ENCODE data around the gene LAMA1. TPM values are rescaled to one million over a fixed set of nuclear protein-coding genes. Genes with fewer than 3 reads are reported as not detected.

The LAMA1 gene
- total RNA-seq, 1 experiment from 2014 or later = not detected

GRCh38 chr18:6992761-6993160, 124.8 kb downstream of the LAMA1 start:
- Histone ChIP-seq H4K20me1 (ENCODE audit: insufficient read depth, low read depth, low read length) (no peaks in the 10 kb centered on the region), H3K4me1 (ENCODE audit: low read length) (no peaks in the 10 kb centered on the region), H3K9ac (ENCODE audit: low read length) (no peak overlapping the region), H3K27ac (ENCODE audit: low read length) (no peak overlapping the region), H3K4me3 (ENCODE audit: low read length) (no peak overlapping the region), H3K9me3 (ENCODE audit: low read length) (no peaks in the 10 kb centered on the region), H2AFZ (ENCODE audit: low read length) (no peak overlapping the region), H3K27me3 (ENCODE audit: low read length) (no peaks in the 10 kb centered on the region), H3K9me2 (replicated peaks; ENCODE audit: insufficient read depth, low read length) (no peaks in the 10 kb centered on the region), H3K36me3 (ENCODE audit: insufficient read depth, low read length) (no peaks in the 10 kb centered on the region), H3K4me2 (ENCODE audit: low read depth, low read length, poor library complexity, severe bottlenecking) (no peak overlapping the region), H3K79me2 (ENCODE audit: low read length) (no peaks in the 10 kb centered on the region)
- DNase-seq = no peak

DNA sequence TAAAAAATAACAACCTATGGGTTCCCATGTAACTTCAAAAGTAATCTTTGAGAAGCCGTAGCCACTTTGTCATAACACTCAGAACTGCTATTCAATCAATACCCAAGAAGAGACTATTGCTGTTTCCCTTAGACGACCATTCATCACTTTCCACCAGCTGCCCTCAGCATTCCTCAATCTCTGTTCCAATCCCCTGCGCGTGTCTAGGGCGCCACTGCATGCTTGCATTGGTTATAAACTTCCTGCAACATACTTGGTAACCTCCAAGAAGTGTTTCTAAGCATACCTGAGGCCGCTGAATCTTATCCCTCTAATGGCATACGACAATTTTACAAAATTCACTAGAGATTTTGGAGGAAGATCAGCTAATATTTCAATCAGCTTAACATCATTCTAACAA, 134.2 kb downstream of the LAMA1 start:
- no peak overlapping the region for H3K9ac ChIP-seq (ENCODE audit: low read length)
- DNase-seq = no peak
- H3K27ac ChIP-seq (ENCODE audit: low read length) = no peak overlapping the region
- no peaks in the 10 kb centered on the region; the same call in 1 of the 2 replicates for H3K27me3 ChIP-seq (ENCODE audit: low read length)
- no peaks in the 10 kb centered on the region for H3K79me2 ChIP-seq (ENCODE audit: low read length)
- H2AFZ ChIP-seq (ENCODE audit: low read length) = no peak overlapping the region
- no peak overlapping the region for H3K4me3 ChIP-seq (ENCODE audit: low read length)
- no peaks in the 10 kb centered on the region for H3K9me2 ChIP-seq (replicated peaks; ENCODE audit: insufficient read depth, low read length)
- no peaks in the 10 kb centered on the region for H3K36me3 ChIP-seq (ENCODE audit: insufficient read depth, low read length)
- no peak overlapping the region for H3K4me2 ChIP-seq (ENCODE audit: low read depth, low read length, poor library complexity, severe bottlenecking)
- no peaks in the 10 kb centered on the region for H4K20me1 ChIP-seq (ENCODE audit: insufficient read depth, low read depth, low read length)
- no peaks in the 10 kb centered on the region for H3K4me1 ChIP-seq (ENCODE audit: low read length)
- H3K9me3 ChIP-seq (ENCODE audit: low read length) = no peaks in the 10 kb centered on the region

DNA sequence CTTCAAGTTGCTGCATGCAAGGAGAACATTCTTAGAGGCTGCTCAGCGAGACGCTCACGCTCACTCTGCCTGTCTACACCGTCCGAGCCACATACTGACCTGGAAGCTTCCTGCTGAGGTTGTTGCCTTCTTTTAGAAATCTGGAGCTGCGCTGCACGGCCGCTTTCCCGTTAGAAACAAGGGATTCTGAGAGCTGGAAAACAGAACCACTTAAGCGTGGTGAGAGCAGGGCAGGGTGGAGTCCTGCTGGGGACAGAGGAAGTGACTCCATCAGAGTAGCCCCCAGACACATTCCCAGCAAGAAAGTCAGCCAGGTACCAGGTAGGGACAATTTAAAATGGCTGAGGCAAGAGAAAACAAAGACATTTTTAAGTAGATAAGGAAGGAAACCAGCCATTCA, 135.2 kb downstream of the LAMA1 start:
- Histone ChIP-seq H3K4me1 (ENCODE audit: low read length) (no peaks in the 10 kb centered on the region), H3K9me2 (replicated peaks; ENCODE audit: insufficient read depth, low read length) (no peaks in the 10 kb centered on the region), H4K20me1 (ENCODE audit: insufficient read depth, low read depth, low read length) (no peaks in the 10 kb centered on the region), H3K4me2 (ENCODE audit: low read depth, low read length, poor library complexity, severe bottlenecking) (no peak overlapping the region), H3K4me3 (ENCODE audit: low read length) (no peak overlapping the region), H2AFZ (ENCODE audit: low read length) (no peak overlapping the region), H3K27me3 (ENCODE audit: low read length) (no peaks in the 10 kb centered on the region; the same call in 1 of the 2 replicates), H3K79me2 (ENCODE audit: low read length) (no peaks in the 10 kb centered on the region), H3K27ac (ENCODE audit: low read length) (no peak overlapping the region), H3K36me3 (ENCODE audit: insufficient read depth, low read length) (no peaks in the 10 kb centered on the region), H3K9ac (ENCODE audit: low read length) (no peak overlapping the region), H3K9me3 (ENCODE audit: low read length) (no peaks in the 10 kb centered on the region)
- DNase-seq = no peak

GRCh38 chr18:6980363-6980762, 137.2 kb downstream of the LAMA1 start:
- Histone ChIP-seq H3K9me3 (ENCODE audit: low read length) (no peaks in the 10 kb centered on the region), H2AFZ (ENCODE audit: low read length) (no peak overlapping the region), H3K27me3 (ENCODE audit: low read length) (no peaks in the 10 kb centered on the region), H3K4me3 (ENCODE audit: low read length) (no peak overlapping the region), H3K79me2 (ENCODE audit: low read length) (no peaks in the 10 kb centered on the region), H3K4me1 (ENCODE audit: low read length) (no peaks in the 10 kb centered on the region), H3K27ac (ENCODE audit: low read length) (no peak overlapping the region), H3K9ac (ENCODE audit: low read length) (no peak overlapping the region), H3K4me2 (ENCODE audit: low read depth, low read length, poor library complexity, severe bottlenecking) (no peak overlapping the region), H3K9me2 (replicated peaks; ENCODE audit: insufficient read depth, low read length) (no peaks in the 10 kb centered on the region), H3K36me3 (ENCODE audit: insufficient read depth, low read length) (no peaks in the 10 kb centered on the region), H4K20me1 (ENCODE audit: insufficient read depth, low read depth, low read length) (no peaks in the 10 kb centered on the region)
- no peak for DNase-seq

GRCh38 chr18:6979954-6980353, 137.6 kb downstream of the LAMA1 start:
- no peak overlapping the region for H3K4me3 ChIP-seq (ENCODE audit: low read length)
- H3K79me2 ChIP-seq (ENCODE audit: low read length) = no peaks in the 10 kb centered on the region
- H3K4me1 ChIP-seq (ENCODE audit: low read length) = no peaks in the 10 kb centered on the region
- no peaks in the 10 kb centered on the region for H3K36me3 ChIP-seq (ENCODE audit: insufficient read depth, low read length)
- no peaks in the 10 kb centered on the region for H4K20me1 ChIP-seq (ENCODE audit: insufficient read depth, low read depth, low read length)
- H3K27me3 ChIP-seq (ENCODE audit: low read length) = no peaks in the 10 kb centered on the region
- no peak for DNase-seq
- H3K27ac ChIP-seq (ENCODE audit: low read length) = no peak overlapping the region
- H2AFZ ChIP-seq (ENCODE audit: low read length) = no peak overlapping the region
- H3K9me2 ChIP-seq (replicated peaks; ENCODE audit: insufficient read depth, low read length) = no peaks in the 10 kb centered on the region
- no peak overlapping the region for H3K9ac ChIP-seq (ENCODE audit: low read length)
- H3K9me3 ChIP-seq (ENCODE audit: low read length) = no peaks in the 10 kb centered on the region
- H3K4me2 ChIP-seq (ENCODE audit: low read depth, low read length, poor library complexity, severe bottlenecking) = no peak overlapping the region

- Histone ChIP-seq H3K27ac (ENCODE audit: low read length) (no peak overlapping the region), H3K4me2 (ENCODE audit: low read depth, low read length, poor library complexity, severe bottlenecking) (no peak overlapping the region), H3K36me3 (ENCODE audit: insufficient read depth, low read length) (no peaks in the 10 kb centered on the region), H3K79me2 (ENCODE audit: low read length) (no peaks in the 10 kb centered on the region), H2AFZ (ENCODE audit: low read length) (no peak overlapping the region), H3K9me3 (ENCODE audit: low read length) (no peaks in the 10 kb centered on the region), H3K27me3 (ENCODE audit: low read length) (no peaks in the 10 kb centered on the region), H3K9ac (ENCODE audit: low read length) (no peak overlapping the region), H3K4me1 (ENCODE audit: low read length) (no peaks in the 10 kb centered on the region), H4K20me1 (ENCODE audit: insufficient read depth, low read depth, low read length) (no peaks in the 10 kb centered on the region), H3K9me2 (replicated peaks; ENCODE audit: insufficient read depth, low read length) (no peaks in the 10 kb centered on the region), H3K4me3 (ENCODE audit: low read length) (no peak overlapping the region)
- no peak for DNase-seq
Observed at GRCh38 chr18:6976935-6977334, 140.7 kb downstream of the LAMA1 start.

- Histone ChIP-seq H3K27me3 (ENCODE audit: low read length) (no peaks in the 10 kb centered on the region), H3K27ac (ENCODE audit: low read length) (no peak overlapping the region), H3K36me3 (ENCODE audit: insufficient read depth, low read length) (no peaks in the 10 kb centered on the region), H3K4me2 (ENCODE audit: low read depth, low read length, poor library complexity, severe bottlenecking) (no peak overlapping the region), H2AFZ (ENCODE audit: low read length) (no peak overlapping the region), H3K9me3 (ENCODE audit: low read length) (no peaks in the 10 kb centered on the region), H3K9ac (ENCODE audit: low read length) (no peak overlapping the region), H3K4me3 (ENCODE audit: low read length) (no peak overlapping the region), H3K79me2 (ENCODE audit: low read length) (no peaks in the 10 kb centered on the region), H4K20me1 (ENCODE audit: insufficient read depth, low read depth, low read length) (no peaks in the 10 kb centered on the region), H3K4me1 (ENCODE audit: low read length) (no peaks in the 10 kb centered on the region), H3K9me2 (replicated peaks; ENCODE audit: insufficient read depth, low read length) (no peaks in the 10 kb centered on the region)
- DNase-seq = no peak
Observed at GRCh38 chr18:6975084-6975483, 142.5 kb downstream of the LAMA1 start.

DNA sequence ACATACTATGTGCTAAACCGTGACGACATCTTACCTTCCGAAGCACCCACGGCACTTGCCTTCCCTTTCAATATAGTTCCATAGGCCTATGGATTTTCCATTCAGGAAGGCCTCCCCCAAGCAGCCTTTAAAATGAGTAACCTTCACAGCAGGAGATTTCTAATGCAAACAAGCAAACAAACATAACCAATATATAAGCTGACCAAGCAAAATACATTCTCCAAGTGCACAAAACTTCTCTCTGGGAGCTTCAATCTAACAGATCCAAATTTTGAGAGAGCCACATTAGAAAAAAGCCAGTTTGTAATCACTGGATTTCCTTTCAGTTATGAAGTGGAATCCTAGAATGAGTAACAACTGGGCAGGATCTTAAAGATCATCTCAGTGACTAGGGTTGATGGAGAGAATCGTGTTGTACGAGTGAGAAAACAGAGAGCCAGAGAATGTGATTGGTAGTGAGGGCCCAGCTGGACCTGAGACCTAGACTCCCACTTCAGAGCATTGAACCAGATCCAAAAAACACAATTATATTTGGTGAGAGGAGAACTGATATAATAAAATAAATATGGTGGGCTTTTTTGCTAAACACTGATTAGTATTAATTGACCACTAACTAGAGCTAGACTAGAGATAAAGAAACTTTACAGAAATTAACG, 145.6 kb downstream of the LAMA1 start:
- Histone ChIP-seq H3K27ac (ENCODE audit: low read length) (no peak overlapping the region), H3K4me2 (ENCODE audit: low read depth, low read length, poor library complexity, severe bottlenecking) (no peak overlapping the region), H2AFZ (ENCODE audit: low read length) (no peak overlapping the region), H3K4me3 (ENCODE audit: low read length) (no peak overlapping the region), H3K9me3 (ENCODE audit: low read length) (no peaks in the 10 kb centered on the region), H4K20me1 (ENCODE audit: insufficient read depth, low read depth, low read length) (no peaks in the 10 kb centered on the region), H3K27me3 (ENCODE audit: low read length) (no peaks in the 10 kb centered on the region), H3K36me3 (ENCODE audit: insufficient read depth, low read length) (no peaks in the 10 kb centered on the region), H3K4me1 (ENCODE audit: low read length) (no peaks in the 10 kb centered on the region), H3K9ac (ENCODE audit: low read length) (no peak overlapping the region), H3K9me2 (replicated peaks; ENCODE audit: insufficient read depth, low read length) (no peaks in the 10 kb centered on the region), H3K79me2 (ENCODE audit: low read length) (no peaks in the 10 kb centered on the region)
- DNase-seq = no peak

All from Karpas-422 (cell line).